C4-2B (cell line): ENCODE measurements around the gene RPSA.

Source experiments
- CTCF ChIP-seq: fragments of 450-650 bp; conservative IDR thresholded peaks from 2 replicates; pipeline ENCODE4 v1.5.1; 2017; ENCODE audit warnings: mild to moderate bottlenecking
- ZFX ChIP-seq: fragments of 450-650 bp; IDR thresholded peaks from 2 replicates; pipeline ENCODE4 v1.6.1; 2017

- TF ChIP-seq CTCF: no peak
- TF ChIP-seq ZFX: no peak
Measured at GRCh38 chr3:39414421-39414907, 7.9 kb downstream of the RPSA start.
